Activated CD8-positive, alpha-beta memory T cell treated with anti-CD3 and anti-CD28 coated beads for 24 hours (primary cell): ENCODE results near the gene SYT9.

Source experiments
- DNase-seq: peaks from one replicate; pipeline ENCODE4 v3.0.0-alpha.2; 2020

The SYT9 gene

GRCh38 chr11:7435176-7435575 is 183.5 kb downstream of the SYT9 start:
- DNase-seq, result no peak

GRCh38 chr11:7436146-7436545 is 184.4 kb downstream of the SYT9 start:
- no peak for DNase-seq

- no peak for DNase-seq
These were observed 185.0 kb downstream of the SYT9 start for GRCh38 chr11:7436657-7437056.

GRCh38 chr11:7437696-7438095 is 186.0 kb downstream of the SYT9 start:
- no peak for DNase-seq

- no peak for DNase-seq
These were observed 188.1 kb downstream of the SYT9 start for GRCh38 chr11:7439746-7440320.

GRCh38 chr11:7442588-7443215 is 191.0 kb downstream of the SYT9 start:
- DNase-seq, result peak; percentile 86

- DNase-seq, result no peak
These were observed 192.6 kb downstream of the SYT9 start for GRCh38 chr11:7444091-7444981.

GRCh38 chr11:7445564-7445963 is 193.9 kb downstream of the SYT9 start:
- no peak for DNase-seq

- DNase-seq, result no peak
These were observed 196.5 kb downstream of the SYT9 start for GRCh38 chr11:7448201-7448600.

- DNase-seq, result no peak
These were observed 197.6 kb downstream of the SYT9 start for GRCh38 chr11:7449211-7449840.

GRCh38 chr11:7449841-7450214 is 198.1 kb downstream of the SYT9 start:
- no peak for DNase-seq

GRCh38 chr11:7450836-7451235 is 199.1 kb downstream of the SYT9 start:
- no peak for DNase-seq

- DNase-seq, result no peak
These were observed 199.8 kb downstream of the SYT9 start for GRCh38 chr11:7451520-7451919.

- no peak for DNase-seq
These were observed 200.3 kb downstream of the SYT9 start for GRCh38 chr11:7451952-7452494.

GRCh38 chr11:7454854-7455253 is 203.2 kb downstream of the SYT9 start:
- no peak for DNase-seq

GRCh38 chr11:7457211-7457610 is 205.5 kb downstream of the SYT9 start:
- no peak for DNase-seq

- no peak for DNase-seq
These were observed 211.0 kb downstream of the SYT9 start for GRCh38 chr11:7462706-7463105.

- no peak for DNase-seq
These were observed 215.9 kb downstream of the SYT9 start for GRCh38 chr11:7467652-7468051.

- no peak for DNase-seq
These were observed 217.7 kb downstream of the SYT9 start for GRCh38 chr11:7469351-7469865.

GRCh38 chr11:7471071-7471470 is 219.4 kb downstream of the SYT9 start:
- no peak for DNase-seq

- no peak for DNase-seq
These were observed 222.0 kb downstream of the SYT9 start for GRCh38 chr11:7473717-7474116.

- DNase-seq, result no peak
These were observed 228.4 kb downstream of the SYT9 start for GRCh38 chr11:7480113-7480512.

- no peak for DNase-seq
These were observed 232.4 kb downstream of the SYT9 start for GRCh38 chr11:7484131-7484530.
